ENCODE data around the gene MICU2.

DNA sequence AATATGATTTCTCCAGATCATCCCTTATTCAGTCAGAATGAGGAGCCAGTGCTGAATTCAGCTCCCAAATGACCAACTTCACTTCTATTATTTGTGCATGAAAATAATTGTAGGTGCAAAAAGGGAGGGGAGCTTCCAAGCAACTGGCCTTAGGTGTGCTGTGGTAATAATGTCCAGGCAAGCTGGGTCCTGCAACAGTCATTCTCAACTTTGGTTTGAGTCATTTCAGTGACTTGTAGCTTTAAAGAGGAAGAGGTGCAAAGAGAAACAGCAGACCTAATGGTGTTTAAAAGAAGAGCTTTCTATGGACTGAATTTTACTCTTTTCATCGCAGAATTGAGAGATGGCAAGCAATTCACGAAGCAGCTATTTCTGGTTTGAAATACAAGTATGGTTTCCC lies 37.7 kb upstream of the MICU2 start:
- TF ChIP-seq EZH2 (IDR thresholded peaks at IDR 0.05; ENCODE audit: low read length, missing control alignments): no peak
- TF ChIP-seq, protein P1, sequence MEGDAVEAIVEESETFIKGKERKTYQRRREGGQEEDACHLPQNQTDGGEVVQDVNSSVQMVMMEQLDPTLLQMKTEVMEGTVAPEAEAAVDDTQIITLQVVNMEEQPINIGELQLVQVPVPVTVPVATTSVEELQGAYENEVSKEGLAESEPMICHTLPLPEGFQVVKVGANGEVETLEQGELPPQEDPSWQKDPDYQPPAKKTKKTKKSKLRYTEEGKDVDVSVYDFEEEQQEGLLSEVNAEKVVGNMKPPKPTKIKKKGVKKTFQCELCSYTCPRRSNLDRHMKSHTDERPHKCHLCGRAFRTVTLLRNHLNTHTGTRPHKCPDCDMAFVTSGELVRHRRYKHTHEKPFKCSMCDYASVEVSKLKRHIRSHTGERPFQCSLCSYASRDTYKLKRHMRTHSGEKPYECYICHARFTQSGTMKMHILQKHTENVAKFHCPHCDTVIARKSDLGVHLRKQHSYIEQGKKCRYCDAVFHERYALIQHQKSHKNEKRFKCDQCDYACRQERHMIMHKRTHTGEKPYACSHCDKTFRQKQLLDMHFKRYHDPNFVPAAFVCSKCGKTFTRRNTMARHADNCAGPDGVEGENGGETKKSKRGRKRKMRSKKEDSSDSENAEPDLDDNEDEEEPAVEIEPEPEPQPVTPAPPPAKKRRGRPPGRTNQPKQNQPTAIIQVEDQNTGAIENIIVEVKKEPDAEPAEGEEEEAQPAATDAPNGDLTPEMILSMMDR (conservative IDR thresholded peaks at IDR 0.05 in 1 of 2, IDR thresholded peaks at IDR 0.05 in 1 of 2; ENCODE audit: low read depth in 1 of 2, low read length in 2 of 2): no peak

Measured in fibroblast of lung (primary cell).